ENCODE data around the gene ITGB5.

ITGB5 gene

DNA sequence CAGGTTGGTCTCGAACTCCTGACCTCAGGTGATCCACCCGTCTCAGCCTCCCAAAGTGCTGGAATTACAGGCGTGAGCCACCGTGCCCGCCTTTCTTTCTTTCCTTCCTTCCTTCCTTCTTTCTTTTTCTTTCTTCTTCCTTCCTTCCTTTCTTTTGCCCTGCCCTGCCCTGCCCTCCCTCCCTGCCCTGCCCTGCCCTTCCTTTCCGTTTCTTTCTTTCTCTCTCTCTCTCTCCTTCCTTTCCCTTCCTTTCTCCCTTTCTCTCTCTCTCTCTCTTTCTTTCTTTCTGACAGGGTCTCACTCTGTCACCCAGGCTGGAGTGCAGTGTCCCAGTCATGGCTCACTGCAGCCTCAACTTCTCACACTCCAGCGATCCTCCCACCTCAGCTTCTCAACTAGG, 82.3 kb downstream of the ITGB5 start:
- no peak overlapping the region for H3K4me3 ChIP-seq (ENCODE audit: low read depth, low read length)
- no peak for DNase-seq (ENCODE audit: low read depth)
- TF ChIP-seq, protein P1, sequence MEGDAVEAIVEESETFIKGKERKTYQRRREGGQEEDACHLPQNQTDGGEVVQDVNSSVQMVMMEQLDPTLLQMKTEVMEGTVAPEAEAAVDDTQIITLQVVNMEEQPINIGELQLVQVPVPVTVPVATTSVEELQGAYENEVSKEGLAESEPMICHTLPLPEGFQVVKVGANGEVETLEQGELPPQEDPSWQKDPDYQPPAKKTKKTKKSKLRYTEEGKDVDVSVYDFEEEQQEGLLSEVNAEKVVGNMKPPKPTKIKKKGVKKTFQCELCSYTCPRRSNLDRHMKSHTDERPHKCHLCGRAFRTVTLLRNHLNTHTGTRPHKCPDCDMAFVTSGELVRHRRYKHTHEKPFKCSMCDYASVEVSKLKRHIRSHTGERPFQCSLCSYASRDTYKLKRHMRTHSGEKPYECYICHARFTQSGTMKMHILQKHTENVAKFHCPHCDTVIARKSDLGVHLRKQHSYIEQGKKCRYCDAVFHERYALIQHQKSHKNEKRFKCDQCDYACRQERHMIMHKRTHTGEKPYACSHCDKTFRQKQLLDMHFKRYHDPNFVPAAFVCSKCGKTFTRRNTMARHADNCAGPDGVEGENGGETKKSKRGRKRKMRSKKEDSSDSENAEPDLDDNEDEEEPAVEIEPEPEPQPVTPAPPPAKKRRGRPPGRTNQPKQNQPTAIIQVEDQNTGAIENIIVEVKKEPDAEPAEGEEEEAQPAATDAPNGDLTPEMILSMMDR (IDR thresholded peaks at IDR 0.05; ENCODE audit: insufficient read depth, low read depth, low read length, missing control alignments), result no peak

DNA sequence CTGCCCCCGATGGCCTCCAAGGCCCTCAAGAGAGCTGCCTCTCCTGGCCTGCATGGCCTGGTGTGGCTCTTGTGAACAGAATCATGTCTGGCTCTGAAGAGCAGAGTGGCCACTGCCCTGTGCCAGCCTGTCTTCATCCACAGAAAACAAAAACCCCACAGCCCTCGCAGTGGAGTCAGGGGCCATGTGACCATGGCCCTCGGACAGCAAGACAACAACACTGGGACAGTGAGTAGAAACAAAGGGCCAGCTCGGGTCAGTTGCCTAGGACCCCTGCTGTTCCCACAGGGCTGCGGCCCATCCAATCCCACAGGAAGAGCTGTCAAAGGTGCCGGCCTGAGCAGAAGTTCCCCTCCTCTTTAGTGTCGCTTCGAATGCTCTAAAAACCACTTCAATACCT, 84.5 kb downstream of the ITGB5 start:
- TF ChIP-seq, protein P1 (IDR thresholded peaks at IDR 0.05; ENCODE audit: insufficient read depth, low read depth, low read length, missing control alignments), result no peak
- no peak for DNase-seq (ENCODE audit: low read depth)

DNA sequence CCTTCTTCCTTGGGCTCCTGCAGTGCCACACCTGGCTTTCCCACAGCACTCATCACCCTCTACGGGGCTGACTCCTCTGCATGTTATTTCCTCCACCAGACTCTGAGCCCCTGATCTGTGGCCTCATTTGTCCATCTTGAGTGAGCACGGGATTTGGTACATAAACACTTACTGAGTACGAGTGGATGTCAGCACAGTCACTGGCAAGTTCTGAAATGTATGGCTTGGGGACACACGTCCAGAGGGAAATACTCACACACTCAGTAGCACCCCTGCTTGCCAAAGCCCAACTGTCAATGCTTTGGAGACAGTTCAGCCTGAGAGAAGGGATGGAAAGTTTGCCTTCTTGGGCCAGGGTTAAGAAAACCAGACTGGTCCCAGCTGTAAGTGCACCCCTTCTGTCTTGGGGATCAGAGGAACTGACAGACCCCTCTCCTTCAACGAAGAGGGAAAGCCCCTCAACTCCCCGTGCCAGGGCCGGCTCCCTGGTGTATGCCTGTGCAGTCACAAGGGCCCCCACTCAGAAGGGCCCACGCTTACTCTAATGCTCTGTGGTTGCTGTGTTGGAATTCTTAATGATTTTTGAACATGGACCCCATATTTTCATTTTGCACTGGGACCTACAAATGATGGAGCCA, 85.0 kb downstream of the ITGB5 start:
- TF ChIP-seq, protein P1 (IDR thresholded peaks at IDR 0.05; ENCODE audit: insufficient read depth, low read depth, low read length, missing control alignments), result no peak
- no peak overlapping the region for H3K4me3 ChIP-seq (ENCODE audit: low read depth, low read length)
- DNase-seq (ENCODE audit: low read depth), result no peak

More for the DNA sequence above, 84.5 kb downstream of the ITGB5 start:
- no peak overlapping the region for H3K4me3 ChIP-seq (ENCODE audit: low read depth, low read length)

DNA sequence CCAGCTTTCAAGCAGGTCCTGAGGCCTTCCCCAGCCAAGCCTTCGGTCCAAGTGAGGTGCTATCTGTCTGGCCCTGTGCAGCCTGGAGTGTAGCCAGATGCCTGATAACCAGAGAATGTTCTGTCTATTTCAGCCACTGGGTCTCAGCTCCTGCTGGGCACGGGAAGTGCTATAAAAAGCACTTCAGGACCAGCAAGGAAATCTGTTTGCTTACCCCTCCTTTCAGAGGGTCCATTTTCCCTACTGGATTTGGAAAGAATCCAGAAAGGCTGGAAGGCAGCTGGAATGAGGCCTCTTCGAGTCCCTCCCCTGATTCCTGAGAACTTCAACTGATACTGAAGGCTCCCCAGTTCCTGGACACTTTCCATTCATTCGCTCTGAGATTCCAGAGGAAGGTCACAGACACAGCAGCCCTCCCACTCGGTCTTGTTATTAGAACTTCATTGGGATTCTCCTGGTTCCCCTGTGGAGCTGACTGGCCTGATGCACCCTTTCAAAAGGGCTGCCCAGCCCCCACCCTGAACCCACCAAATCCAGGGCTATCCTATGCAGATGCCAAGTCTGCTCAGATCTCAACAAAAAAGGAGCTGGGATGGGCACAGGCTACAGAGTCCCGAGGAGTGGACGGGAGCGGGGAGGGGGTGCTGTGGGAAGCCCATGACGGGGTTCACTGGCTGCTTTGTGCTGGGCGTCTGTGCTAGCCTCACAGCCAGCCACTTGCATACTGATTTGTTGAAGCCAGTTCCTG, 86.5 kb downstream of the ITGB5 start:
- no peak for DNase-seq (ENCODE audit: low read depth)
- TF ChIP-seq, protein P1 (IDR thresholded peaks at IDR 0.05; ENCODE audit: insufficient read depth, low read depth, low read length, missing control alignments), result no peak
- no peak overlapping the region for H3K4me3 ChIP-seq (ENCODE audit: low read depth, low read length)

DNA sequence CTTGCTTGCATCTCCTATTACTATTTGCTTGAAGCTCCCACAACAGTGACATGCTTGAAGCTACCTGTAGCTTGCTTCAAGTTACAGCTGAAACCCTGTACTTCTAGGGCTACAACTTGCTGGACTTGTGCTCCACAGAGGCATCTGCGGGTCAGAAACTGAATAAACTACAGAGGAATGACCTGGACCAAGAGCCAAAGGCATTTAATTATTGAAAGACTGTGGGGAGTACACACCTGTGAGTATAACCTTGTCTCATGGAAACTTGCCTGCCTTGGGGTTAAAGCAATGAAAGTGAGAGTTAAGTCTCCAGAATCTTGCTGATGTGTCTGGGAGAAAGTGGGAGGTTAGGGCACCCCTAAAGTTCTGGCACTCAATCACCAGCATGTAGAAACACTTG, 87.1 kb downstream of the ITGB5 start:
- TF ChIP-seq, protein P1 (IDR thresholded peaks at IDR 0.05; ENCODE audit: insufficient read depth, low read depth, low read length, missing control alignments), result no peak
- DNase-seq (ENCODE audit: low read depth), result no peak
- no peak overlapping the region for H3K4me3 ChIP-seq (ENCODE audit: low read depth, low read length)

DNA sequence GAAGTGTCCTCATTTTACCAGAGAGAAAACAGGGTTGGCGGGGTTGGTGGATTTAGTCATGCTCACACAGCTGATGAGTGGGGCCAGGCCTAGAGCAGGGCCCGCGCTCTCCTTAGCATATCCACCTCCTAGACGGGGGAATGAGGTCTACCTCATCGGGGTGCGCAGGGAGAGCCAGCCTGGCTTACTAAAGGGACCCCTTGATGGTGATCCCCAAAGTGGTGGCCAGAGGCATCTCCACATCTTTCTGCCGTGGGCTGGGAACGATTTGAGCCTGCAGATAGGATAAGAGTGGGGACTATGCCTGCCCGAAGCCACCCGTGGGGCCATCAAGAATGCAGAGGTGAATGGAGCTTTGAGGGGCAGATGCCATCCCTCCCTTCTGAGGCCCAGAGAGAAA, 87.5 kb downstream of the ITGB5 start:
- no peak overlapping the region for H3K4me3 ChIP-seq (ENCODE audit: low read depth, low read length)
- TF ChIP-seq, protein P1 (IDR thresholded peaks at IDR 0.05; ENCODE audit: insufficient read depth, low read depth, low read length, missing control alignments), result no peak
- DNase-seq (ENCODE audit: low read depth), result no peak
